HEK293 (cell line): ENCODE data around the gene CORO1C.

Experiments
- CTCF ChIA-PET: fragments of 350-600 bp; formaldehyde crosslinking; extraction: SDS; loops from one replicate; lab custom pipeline; 2021; ENCODE audit warnings: antibody characterized with exemption; lab: Yijun Ruan, JAX
- POLR2A ChIA-PET: fragments of 300-600 bp; formaldehyde crosslinking; extraction: SDS; loops from one replicate; lab custom pipeline; 2020; ENCODE audit warnings: antibody characterized with exemption, inconsistent platforms; lab: Yijun Ruan, JAX
- H3K27ac ChIP-seq: fragments of 200-500 bp; sonication (Bioruptor generic); 2 replicates; pipeline ENCODE4 v1.5.1; 2014; ENCODE audit warnings: low read depth, low read length, control low read depth, inconsistent platforms; ENCODE audit errors: extremely low read depth
- H3K36me3 ChIP-seq, 2 experiments: fragments of 200-500 bp in 1 of 2; sonication (Bioruptor generic) in 1 of 2; 1 replicate in 1 of 2; 2 replicates in 1 of 2; pipeline ENCODE4 v1.5.1; 2014 to 2017; ENCODE audit warnings: inconsistent platforms in 2 of 2, low read length in 2 of 2; ENCODE audit not compliant: control insufficient read depth in 2 of 2, insufficient read depth in 1 of 2
- H3K4me1 ChIP-seq: fragments of 200-500 bp; sonication (Bioruptor generic); 2 replicates; pipeline ENCODE4 v1.5.1; 2014; ENCODE audit warnings: mild to moderate bottlenecking, low read length, inconsistent platforms; ENCODE audit not compliant: control insufficient read depth, insufficient read depth
- H3K4me3 ChIP-seq: 2 replicates; pipeline ENCODE4 v1.5.1; 2011; ENCODE audit warnings: low read depth, mild to moderate bottlenecking, control low read depth, low read length, moderate library complexity
- H3K9me3 ChIP-seq: fragments of 200-500 bp; sonication (Bioruptor generic); 2 replicates; pipeline ENCODE4 v1.5.1; 2014; ENCODE audit warnings: low read depth, low read length, inconsistent platforms; ENCODE audit not compliant: control insufficient read depth, insufficient read depth
- HOXA7 ChIP-seq: sonication (generic); formaldehyde crosslinking; IDR thresholded peaks from 2 replicates; pipeline ENCODE4 v1.8.1; 2022; ENCODE audit warnings: missing genetic modification reagents, borderline replicate concordance
- MZF1 ChIP-seq: fragments of 450-650 bp; formaldehyde crosslinking; IDR thresholded peaks from 2 replicates; pipeline ENCODE4 v1.5.1; 2017; ENCODE audit warnings: missing biosample characterization, missing genetic modification characterization, borderline replicate concordance
- RBAK ChIP-seq: fragments of 450-650 bp; formaldehyde crosslinking; IDR thresholded peaks from 2 replicates; pipeline ENCODE4 v1.5.1; 2016; ENCODE audit warnings: missing biosample characterization, missing genetic modification characterization
- YY1 ChIP-seq: fragments of 450-650 bp; formaldehyde crosslinking; IDR thresholded peaks from 2 replicates; pipeline ENCODE4 v1.5.1; 2018; ENCODE audit warnings: missing biosample characterization, missing genetic modification characterization
- ZBTB17 ChIP-seq: fragments of 450-650 bp; formaldehyde crosslinking; IDR thresholded peaks from 2 replicates; pipeline ENCODE4 v1.5.1; 2016; ENCODE audit warnings: missing biosample characterization, missing genetic modification characterization
- ZBTB48 ChIP-seq: fragments of 450-650 bp; formaldehyde crosslinking; IDR thresholded peaks from 2 replicates; pipeline ENCODE4 v1.5.1; 2016; ENCODE audit warnings: missing biosample characterization, missing genetic modification characterization
- ZFP69B ChIP-seq: fragments of 450-650 bp; formaldehyde crosslinking; IDR thresholded peaks from 2 replicates; pipeline ENCODE4 v1.5.1; 2016; ENCODE audit warnings: missing biosample characterization, missing genetic modification characterization
- ZIC2 ChIP-seq: fragments of 450-650 bp; formaldehyde crosslinking; IDR thresholded peaks from 2 replicates; pipeline ENCODE4 v1.5.1; 2016; ENCODE audit warnings: missing biosample characterization, missing genetic modification characterization
- ZNF155 ChIP-seq: fragments of 450-650 bp; formaldehyde crosslinking; IDR thresholded peaks from 2 replicates; pipeline ENCODE4 v1.5.1; 2016; ENCODE audit warnings: missing biosample characterization, missing genetic modification characterization
- ZNF169 ChIP-seq: fragments of 450-650 bp; formaldehyde crosslinking; IDR thresholded peaks from 2 replicates; pipeline ENCODE4 v1.5.1; 2016; ENCODE audit warnings: missing biosample characterization, missing genetic modification characterization
- ZNF174 ChIP-seq: fragments of 450-650 bp; formaldehyde crosslinking; IDR thresholded peaks from 2 replicates; pipeline ENCODE4 v1.5.0; 2017; ENCODE audit warnings: missing biosample characterization, mild to moderate bottlenecking, missing genetic modification characterization
- ZNF311 ChIP-seq: fragments of 450-650 bp; formaldehyde crosslinking; IDR thresholded peaks from 2 replicates; pipeline ENCODE4 v1.5.1; 2017; ENCODE audit warnings: missing biosample characterization, missing genetic modification characterization, borderline replicate concordance
- ZNF350 ChIP-seq: fragments of 450-650 bp; formaldehyde crosslinking; IDR thresholded peaks from 2 replicates; pipeline ENCODE4 v1.5.0; 2017; ENCODE audit warnings: missing biosample characterization, mild to moderate bottlenecking, missing genetic modification characterization
- ZNF366 ChIP-seq: fragments of 450-650 bp; formaldehyde crosslinking; conservative IDR thresholded peaks from 2 replicates; pipeline ENCODE4 v1.5.1; 2016; ENCODE audit warnings: missing biosample characterization, missing genetic modification characterization
- ZNF548 ChIP-seq: fragments of 450-650 bp; formaldehyde crosslinking; IDR thresholded peaks from 2 replicates; pipeline ENCODE4 v1.5.1; 2016; ENCODE audit warnings: missing biosample characterization, missing genetic modification characterization
- ZNF555 ChIP-seq: fragments of 450-650 bp; formaldehyde crosslinking; conservative IDR thresholded peaks from 2 replicates; pipeline ENCODE4 v1.5.1; 2017; ENCODE audit warnings: missing biosample characterization, mild to moderate bottlenecking, missing genetic modification characterization, inconsistent platforms
- ZNF624 ChIP-seq: fragments of 450-650 bp; formaldehyde crosslinking; IDR thresholded peaks from 2 replicates; pipeline ENCODE4 v1.5.1; 2017; ENCODE audit warnings: missing biosample characterization, missing genetic modification characterization
- ZNF664 ChIP-seq: fragments of 450-650 bp; formaldehyde crosslinking; IDR thresholded peaks from 2 replicates; pipeline ENCODE4 v1.5.1; 2016; ENCODE audit warnings: missing biosample characterization, missing genetic modification characterization
- ZNF76 ChIP-seq: fragments of 450-650 bp; formaldehyde crosslinking; IDR thresholded peaks from 2 replicates; pipeline ENCODE4; 2016; ENCODE audit warnings: low read depth, missing biosample characterization, missing genetic modification characterization, borderline replicate concordance
- ZNF791 ChIP-seq: fragments of 450-650 bp; formaldehyde crosslinking; IDR thresholded peaks from 2 replicates; pipeline ENCODE4 v1.5.1; 2016; ENCODE audit warnings: missing biosample characterization, missing genetic modification characterization
- ZXDB ChIP-seq: fragments of 450-650 bp; formaldehyde crosslinking; IDR thresholded peaks from 2 replicates; pipeline ENCODE4 v1.5.1; 2016; ENCODE audit warnings: missing biosample characterization, missing genetic modification characterization
- TF ChIP-seq, protein P1 (sequence below): fragments of 450-650 bp; formaldehyde crosslinking; IDR thresholded peaks from 2 replicates; pipeline ENCODE4; 2016; ENCODE audit warnings: missing biosample characterization, missing genetic modification characterization
- TF ChIP-seq, protein P2 (sequence below): fragments of 450-650 bp; formaldehyde crosslinking; IDR thresholded peaks from 2 replicates; pipeline ENCODE4 v1.5.1; 2016; ENCODE audit warnings: missing biosample characterization, missing genetic modification characterization
- TF ChIP-seq, protein P3 (sequence below): fragments of 450-650 bp; formaldehyde crosslinking; IDR thresholded peaks from 2 replicates; pipeline ENCODE4 v1.5.1; 2017; ENCODE audit warnings: missing biosample characterization, missing genetic modification characterization
- TF ChIP-seq, protein P4 (sequence below): fragments of 450-650 bp; formaldehyde crosslinking; IDR thresholded peaks from 2 replicates; pipeline ENCODE4 v1.5.1; 2017; ENCODE audit warnings: missing biosample characterization, mild to moderate bottlenecking, missing genetic modification characterization, moderate library complexity

The CORO1C gene

DNA sequence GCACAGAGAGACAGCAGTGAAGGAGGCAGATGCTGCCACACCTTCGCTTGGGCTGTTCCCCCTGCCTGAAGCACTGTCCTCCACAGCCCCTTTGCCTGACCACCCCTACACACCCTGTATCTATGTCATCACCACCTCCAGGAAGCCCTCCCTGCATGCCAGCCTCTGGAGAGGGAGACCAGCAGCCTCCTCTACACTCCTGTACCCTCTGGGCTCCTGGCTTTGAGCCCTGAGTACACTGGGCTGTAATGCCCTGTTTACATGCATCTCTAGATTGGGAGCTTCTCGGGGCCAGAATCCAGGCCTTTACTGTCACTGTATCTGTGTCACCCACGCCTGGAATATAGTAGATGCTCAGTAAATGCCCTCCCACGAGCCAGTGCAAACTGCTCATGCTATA, 127.6 kb downstream of the CORO1C start:
- no peaks in the 10 kb centered on the region for H3K4me1 ChIP-seq
- ChIA-PET CTCF (interaction anchor here (1.8 kb wide), 1 partner anchor 14 kb away, joined by 11 read pairs; no protein-coding TSS in a partner anchor), POLR2A (no interaction called here)
- no peak overlapping the region for H3K27ac ChIP-seq
- H3K36me3 ChIP-seq: no peaks in the 10 kb centered on the region
- H3K4me3 ChIP-seq: no peak overlapping the region
- H3K9me3 ChIP-seq: no peaks in the 10 kb centered on the region
- TF ChIP-seq ZIC2 (tag by site-specific recombination) (no peak), HOXA7 (no peak), ZBTB48 (tag by site-specific recombination) (no peak), ZNF664 (0 out of 2 replicates have a peak, but pooled peaks have one; percentile 72), ZNF366 (no peak), ZXDB (tag by site-specific recombination) (no peak), ZNF76 (no peak)
- TF ChIP-seq, protein P1, sequence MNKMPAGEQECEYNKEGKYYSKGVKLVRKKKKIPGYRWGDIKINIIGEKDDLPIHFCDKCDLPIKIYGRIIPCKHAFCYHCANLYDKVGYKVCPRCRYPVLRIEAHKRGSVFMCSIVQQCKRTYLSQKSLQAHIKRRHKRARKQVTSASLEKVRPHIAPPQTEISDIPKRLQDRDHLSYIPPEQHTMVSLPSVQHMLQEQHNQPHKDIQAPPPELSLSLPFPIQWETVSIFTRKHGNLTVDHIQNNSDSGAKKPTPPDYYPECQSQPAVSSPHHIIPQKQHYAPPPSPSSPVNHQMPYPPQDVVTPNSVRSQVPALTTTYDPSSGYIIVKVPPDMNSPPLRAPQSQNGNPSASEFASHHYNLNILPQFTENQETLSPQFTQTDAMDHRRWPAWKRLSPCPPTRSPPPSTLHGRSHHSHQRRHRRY (tag by site-specific recombination): no peak

DNA sequence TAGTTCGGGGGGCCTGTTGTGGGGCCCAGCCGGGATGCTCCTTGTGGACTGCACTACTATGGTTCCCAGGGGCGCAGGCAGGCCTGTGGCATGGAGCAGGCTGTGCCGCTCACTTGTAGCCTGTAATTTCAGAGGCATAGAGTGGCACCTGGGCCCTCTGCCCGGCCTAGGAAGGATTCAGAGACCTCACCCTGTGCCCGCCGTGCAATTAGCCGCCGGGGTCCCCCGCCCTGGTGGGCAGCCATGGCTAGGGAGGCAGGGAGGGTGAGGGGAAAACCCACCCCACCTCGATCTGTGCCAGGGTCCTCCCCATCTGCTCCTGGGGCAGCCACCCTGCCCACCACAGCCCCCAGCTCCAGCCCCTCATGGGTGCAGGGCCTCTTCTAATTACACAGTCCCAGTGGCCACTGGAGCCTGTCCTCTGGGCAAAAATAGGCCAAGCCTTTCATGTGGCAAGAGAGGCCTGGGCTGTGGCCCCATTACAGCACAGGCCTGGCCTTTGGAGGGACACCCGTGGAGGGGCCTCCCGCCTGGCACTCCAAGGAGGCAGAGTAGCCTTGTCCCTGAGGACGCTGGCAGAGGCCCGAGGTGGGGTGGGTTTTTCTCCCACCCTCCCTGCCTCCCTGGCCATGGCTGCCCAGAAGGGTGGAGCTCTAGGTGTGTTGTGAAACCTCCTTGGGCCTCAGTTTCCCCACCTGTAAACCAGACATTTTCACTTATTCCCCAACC, 128.2 kb downstream of the CORO1C start:
- Histone ChIP-seq H3K36me3 (no peaks in the 10 kb centered on the region), H3K27ac (no peak overlapping the region), H3K4me3 (no peak overlapping the region), H3K4me1 (no peaks in the 10 kb centered on the region), H3K9me3 (no peaks in the 10 kb centered on the region)
- POLR2A ChIA-PET: no interaction called here
- CTCF ChIA-PET: interaction anchor here (1.8 kb wide), 1 partner anchor 15 kb away, joined by 11 read pairs; no protein-coding TSS in a partner anchor
- TF ChIP-seq, protein P2, sequence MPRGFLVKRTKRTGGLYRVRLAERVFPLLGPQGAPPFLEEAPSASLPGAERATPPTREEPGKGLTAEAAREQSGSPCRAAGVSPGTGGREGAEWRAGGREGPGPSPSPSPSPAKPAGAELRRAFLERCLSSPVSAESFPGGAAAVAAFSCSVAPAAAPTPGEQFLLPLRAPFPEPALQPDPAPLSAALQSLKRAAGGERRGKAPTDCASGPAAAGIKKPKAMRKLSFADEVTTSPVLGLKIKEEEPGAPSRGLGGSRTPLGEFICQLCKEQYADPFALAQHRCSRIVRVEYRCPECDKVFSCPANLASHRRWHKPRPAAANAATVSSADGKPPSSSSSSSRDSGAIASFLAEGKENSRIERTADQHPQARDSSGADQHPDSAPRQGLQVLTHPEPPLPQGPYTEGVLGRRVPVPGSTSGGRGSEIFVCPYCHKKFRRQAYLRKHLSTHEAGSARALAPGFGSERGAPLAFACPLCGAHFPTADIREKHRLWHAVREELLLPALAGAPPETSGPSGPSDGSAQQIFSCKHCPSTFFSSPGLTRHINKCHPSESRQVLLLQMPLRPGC (tag by site-specific recombination): no peak
- TF ChIP-seq ZNF791 (tag by site-specific recombination) (no peak), ZNF155 (tag by site-specific recombination) (no peak), ZNF169 (no peak), YY1 (tag by site-specific recombination) (no peak), MZF1 (no peak), ZNF174 (tag by site-specific recombination) (no peak), ZNF350 (tag by site-specific recombination) (no peak), ZBTB17 (tag by site-specific recombination) (no peak), ZNF548 (no peak), ZFP69B (tag by site-specific recombination) (no peak), RBAK (tag by site-specific recombination) (no peak), ZNF311 (tag by site-specific recombination) (no peak), ZNF555 (tag by site-specific recombination) (no peak), ZNF624 (no peak)
- TF ChIP-seq, protein P3, sequence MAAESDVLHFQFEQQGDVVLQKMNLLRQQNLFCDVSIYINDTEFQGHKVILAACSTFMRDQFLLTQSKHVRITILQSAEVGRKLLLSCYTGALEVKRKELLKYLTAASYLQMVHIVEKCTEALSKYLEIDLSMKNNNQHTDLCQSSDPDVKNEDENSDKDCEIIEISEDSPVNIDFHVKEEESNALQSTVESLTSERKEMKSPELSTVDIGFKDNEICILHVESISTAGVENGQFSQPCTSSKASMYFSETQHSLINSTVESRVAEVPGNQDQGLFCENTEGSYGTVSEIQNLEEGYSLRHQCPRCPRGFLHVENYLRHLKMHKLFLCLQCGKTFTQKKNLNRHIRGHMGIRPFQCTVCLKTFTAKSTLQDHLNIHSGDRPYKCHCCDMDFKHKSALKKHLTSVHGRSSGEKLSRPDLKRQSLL: no peak
- TF ChIP-seq, protein P4, sequence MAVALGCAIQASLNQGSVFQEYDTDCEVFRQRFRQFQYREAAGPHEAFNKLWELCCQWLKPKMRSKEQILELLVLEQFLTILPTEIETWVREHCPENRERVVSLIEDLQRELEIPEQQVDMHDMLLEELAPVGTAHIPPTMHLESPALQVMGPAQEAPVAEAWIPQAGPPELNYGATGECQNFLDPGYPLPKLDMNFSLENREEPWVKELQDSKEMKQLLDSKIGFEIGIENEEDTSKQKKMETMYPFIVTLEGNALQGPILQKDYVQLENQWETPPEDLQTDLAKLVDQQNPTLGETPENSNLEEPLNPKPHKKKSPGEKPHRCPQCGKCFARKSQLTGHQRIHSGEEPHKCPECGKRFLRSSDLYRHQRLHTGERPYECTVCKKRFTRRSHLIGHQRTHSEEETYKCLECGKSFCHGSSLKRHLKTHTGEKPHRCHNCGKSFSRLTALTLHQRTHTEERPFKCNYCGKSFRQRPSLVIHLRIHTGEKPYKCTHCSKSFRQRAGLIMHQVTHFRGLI: no peak
